GM12878 (cell line): Measurements from ENCODE around the gene SSR3. TPM values are rescaled to one million over a fixed set of nuclear protein-coding genes. Genes with fewer than 3 reads are reported as not detected.

Experiments used
- CBFB ChIP-seq: IDR thresholded peaks from 2 replicates; pipeline ENCODE4 v1.6.1; 2016; ENCODE audit warnings: antibody characterized with exemption, low read depth
- CHD1 ChIP-seq: IDR thresholded peaks from 2 replicates; pipeline ENCODE4 v1.6.1; 2012; ENCODE audit warnings: low read depth, low read length, improper control_type of control experiment
- CHD2 ChIP-seq: IDR thresholded peaks from 2 replicates; pipeline ENCODE4 v1.6.1; 2011; ENCODE audit warnings: low read depth, low read length, improper control_type of control experiment, borderline replicate concordance
- CHD4 ChIP-seq: fragments of 200-600 bp; sonication (generic); IDR thresholded peaks from 2 replicates; pipeline ENCODE4 v1.6.1; 2016; ENCODE audit warnings: mild to moderate bottlenecking
- CTCF ChIP-seq, 3 experiments: IDR thresholded peaks in 2 of 3; conservative IDR thresholded peaks in 1 of 3; 2 replicates each; pipeline ENCODE4 v1.5.1; 2011; ENCODE audit warnings: low read depth in 3 of 3, low read length in 3 of 3, mild to moderate bottlenecking in 3 of 3, control low read depth in 2 of 3, moderate library complexity in 2 of 3, inconsistent platforms in 1 of 3, mixed read lengths in 1 of 3; ENCODE audit not compliant: control insufficient read depth in 2 of 3, insufficient read depth in 1 of 3; ENCODE audit errors: extremely low read depth in 1 of 3
- E2F4 ChIP-seq: IDR thresholded peaks from 2 replicates; pipeline ENCODE4 v1.6.1; 2012; ENCODE audit warnings: low read depth, low read length, improper control_type of control experiment
- EZH2 ChIP-seq: IDR thresholded peaks from 2 replicates; pipeline ENCODE4 v1.6.1; 2012; ENCODE audit warnings: low read depth, mild to moderate bottlenecking, control low read depth, inconsistent platforms, low read length, borderline replicate concordance; ENCODE audit not compliant: control insufficient read depth
- FOXK2 ChIP-seq: fragments of 450-650 bp; IDR thresholded peaks from 2 replicates; pipeline ENCODE4 v1.6.1; 2017; ENCODE audit warnings: mild to moderate bottlenecking, moderate library complexity
- GATAD2B ChIP-seq: fragments of 450-650 bp; conservative IDR thresholded peaks from 2 replicates; pipeline ENCODE4 v1.6.1; 2017; ENCODE audit warnings: low read depth, mild to moderate bottlenecking, moderate library complexity
- HDGF ChIP-seq: fragments of 450-650 bp; IDR thresholded peaks from 2 replicates; pipeline ENCODE4 v1.6.1; 2016; ENCODE audit warnings: antibody characterized with exemption
- IKZF1 ChIP-seq: fragments of 450-650 bp; conservative IDR thresholded peaks from 2 replicates; pipeline ENCODE4 v1.6.1; 2017; ENCODE audit warnings: antibody characterized with exemption, mild to moderate bottlenecking
- JUNB ChIP-seq: IDR thresholded peaks from 2 replicates; pipeline ENCODE4 v1.6.1; 2016; ENCODE audit warnings: antibody characterized with exemption, mild to moderate bottlenecking
- MEF2A ChIP-seq: IDR thresholded peaks from 2 replicates; pipeline ENCODE4 v1.6.1; 2011; ENCODE audit warnings: low read depth, mild to moderate bottlenecking, low read length, moderate library complexity; ENCODE audit not compliant: insufficient read depth
- NR2C2 ChIP-seq: IDR thresholded peaks from 2 replicates; pipeline ENCODE4 v1.6.1; 2011; ENCODE audit warnings: borderline replicate concordance, low read depth; ENCODE audit not compliant: control insufficient read depth, insufficient read length
- RUNX3 ChIP-seq: IDR thresholded peaks from 2 replicates; pipeline ENCODE4 v1.6.1; 2012; ENCODE audit warnings: low read length, inconsistent platforms
- SMAD1 ChIP-seq: fragments of 450-650 bp; IDR thresholded peaks from 2 replicates; pipeline ENCODE4 v1.6.1; 2018; ENCODE audit warnings: mild to moderate bottlenecking, low read depth; ENCODE audit not compliant: partially characterized antibody
- SP1 ChIP-seq: IDR thresholded peaks from one replicate; pipeline ENCODE4 v1.6.1; 2011; ENCODE audit warnings: low read depth, low read length
- SRF ChIP-seq, 2 experiments: IDR thresholded peaks; 2 replicates each; pipeline ENCODE4 v1.6.1; 2011; ENCODE audit warnings: low read depth in 2 of 2, low read length in 2 of 2, mild to moderate bottlenecking in 1 of 2, moderate library complexity in 1 of 2
- STAT3 ChIP-seq: IDR thresholded peaks from 2 replicates; pipeline ENCODE4 v1.6.1; 2011; ENCODE audit warnings: low read depth, low read length, improper control_type of control experiment
- polyA plus RNA-seq, 11 experiments: library from polyadenylated mRNA; depleted of rRNA in 4 of 11; unstranded in 6 of 11; stranded (reverse) in 5 of 11; fragments of >200 nt; fragmentation: Nextera tagmentation in 4 of 11; fragmentation: Illumina TruSeq in 1 of 11; extraction: Ambion mirVana in 4 of 11; extraction: Trizol in 1 of 11; gene quantifications; 1 replicate in 1 of 11; 2 replicates in 10 of 11; pipeline versions ENCODE4 v1.2.1 to v1.2.3, GENCODE V29; 2011 to 2016; ENCODE audit warnings: inconsistent platforms in 2 of 11, missing spikeins in 2 of 11, low read depth in 1 of 11
- total RNA-seq, 4 experiments: library from RNA; depleted of rRNA in 3 of 4; stranded (reverse); fragments of >200 nt in 3 of 4; fragmentation: Illumina TruSeq in 1 of 4; extraction: Trizol in 1 of 4; gene quantifications; 2 replicates each; pipeline versions ENCODE4 v1.2.1 to v1.2.3, GENCODE V29; 2013 to 2021
- TF ChIP-seq, protein P1 (sequence below): IDR thresholded peaks from 2 replicates; pipeline ENCODE4 v1.6.1; 2011; ENCODE audit warnings: borderline replicate concordance, low read depth, mild to moderate bottlenecking, moderate library complexity, mixed read lengths, low read length; ENCODE audit not compliant: insufficient read depth; ENCODE audit errors: extremely low read length
- TF ChIP-seq, protein P2 (sequence below): fragments of 450-650 bp; IDR thresholded peaks from 2 replicates; pipeline ENCODE4 v1.6.1; 2017; ENCODE audit warnings: mild to moderate bottlenecking, moderate library complexity
- TF ChIP-seq, protein P3 (sequence below): fragments of 150-350 bp; IDR thresholded peaks from 2 replicates; pipeline ENCODE4 v1.6.1; 2014; ENCODE audit warnings: mild to moderate bottlenecking, low read depth, low read length

SSR3 gene
- total and polyA plus RNA-seq, 10 of the 15 experiments (the other 5 are each of a cell fraction or from before 2014, with no cell fraction given) = 133 to 345 (median 191) TPM

- TF ChIP-seq, protein P1, sequence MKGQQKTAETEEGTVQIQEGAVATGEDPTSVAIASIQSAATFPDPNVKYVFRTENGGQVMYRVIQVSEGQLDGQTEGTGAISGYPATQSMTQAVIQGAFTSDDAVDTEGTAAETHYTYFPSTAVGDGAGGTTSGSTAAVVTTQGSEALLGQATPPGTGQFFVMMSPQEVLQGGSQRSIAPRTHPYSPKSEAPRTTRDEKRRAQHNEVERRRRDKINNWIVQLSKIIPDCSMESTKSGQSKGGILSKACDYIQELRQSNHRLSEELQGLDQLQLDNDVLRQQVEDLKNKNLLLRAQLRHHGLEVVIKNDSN = no peak
- TF ChIP-seq NR2C2 (no peak), RUNX3 (peak; percentile 91), E2F4 (no peak), CHD4 (no peak), IKZF1 (peak; percentile 43; the same call in 1 of the 2 replicates), CHD2 (no peak), FOXK2 (no peak), CHD1 (no peak), SMAD1 (no peak), CBFB (peak; percentile 43; the same call in 1 of the 2 replicates), MEF2A (no peak), GATAD2B (0 out of 2 replicates have a peak, but pooled peaks have one; percentile 41), HDGF (no peak), JUNB (peak; percentile 51; the same call in 1 of the 2 replicates), CTCF (IDR thresholded peaks at IDR 0.05 in 2 of 3, conservative IDR thresholded peaks at IDR 0.05 in 1 of 3; ENCODE audit: control insufficient read depth in 2 of 3, extremely low read depth in 1 of 3, insufficient read depth in 1 of 3, low read depth in 3 of 3, low read length in 3 of 3) (no peak), STAT3 (no peak), SP1 (no peak), EZH2 (no peak), SRF (IDR thresholded peaks at IDR 0.05; ENCODE audit: low read depth in 2 of 2, low read length in 2 of 2) (no peak)
- TF ChIP-seq, protein P2, sequence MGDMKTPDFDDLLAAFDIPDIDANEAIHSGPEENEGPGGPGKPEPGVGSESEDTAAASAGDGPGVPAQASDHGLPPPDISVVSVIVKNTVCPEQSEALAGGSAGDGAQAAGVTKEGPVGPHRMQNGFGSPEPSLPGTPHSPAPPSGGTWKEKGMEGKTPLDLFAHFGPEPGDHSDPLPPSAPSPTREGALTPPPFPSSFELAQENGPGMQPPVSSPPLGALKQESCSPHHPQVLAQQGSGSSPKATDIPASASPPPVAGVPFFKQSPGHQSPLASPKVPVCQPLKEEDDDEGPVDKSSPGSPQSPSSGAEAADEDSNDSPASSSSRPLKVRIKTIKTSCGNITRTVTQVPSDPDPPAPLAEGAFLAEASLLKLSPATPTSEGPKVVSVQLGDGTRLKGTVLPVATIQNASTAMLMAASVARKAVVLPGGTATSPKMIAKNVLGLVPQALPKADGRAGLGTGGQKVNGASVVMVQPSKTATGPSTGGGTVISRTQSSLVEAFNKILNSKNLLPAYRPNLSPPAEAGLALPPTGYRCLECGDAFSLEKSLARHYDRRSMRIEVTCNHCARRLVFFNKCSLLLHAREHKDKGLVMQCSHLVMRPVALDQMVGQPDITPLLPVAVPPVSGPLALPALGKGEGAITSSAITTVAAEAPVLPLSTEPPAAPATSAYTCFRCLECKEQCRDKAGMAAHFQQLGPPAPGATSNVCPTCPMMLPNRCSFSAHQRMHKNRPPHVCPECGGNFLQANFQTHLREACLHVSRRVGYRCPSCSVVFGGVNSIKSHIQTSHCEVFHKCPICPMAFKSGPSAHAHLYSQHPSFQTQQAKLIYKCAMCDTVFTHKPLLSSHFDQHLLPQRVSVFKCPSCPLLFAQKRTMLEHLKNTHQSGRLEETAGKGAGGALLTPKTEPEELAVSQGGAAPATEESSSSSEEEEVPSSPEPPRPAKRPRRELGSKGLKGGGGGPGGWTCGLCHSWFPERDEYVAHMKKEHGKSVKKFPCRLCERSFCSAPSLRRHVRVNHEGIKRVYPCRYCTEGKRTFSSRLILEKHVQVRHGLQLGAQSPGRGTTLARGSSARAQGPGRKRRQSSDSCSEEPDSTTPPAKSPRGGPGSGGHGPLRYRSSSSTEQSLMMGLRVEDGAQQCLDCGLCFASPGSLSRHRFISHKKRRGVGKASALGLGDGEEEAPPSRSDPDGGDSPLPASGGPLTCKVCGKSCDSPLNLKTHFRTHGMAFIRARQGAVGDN = 0 out of 2 replicates have a peak, but pooled peaks have one; percentile 22
- TF ChIP-seq, protein P3, sequence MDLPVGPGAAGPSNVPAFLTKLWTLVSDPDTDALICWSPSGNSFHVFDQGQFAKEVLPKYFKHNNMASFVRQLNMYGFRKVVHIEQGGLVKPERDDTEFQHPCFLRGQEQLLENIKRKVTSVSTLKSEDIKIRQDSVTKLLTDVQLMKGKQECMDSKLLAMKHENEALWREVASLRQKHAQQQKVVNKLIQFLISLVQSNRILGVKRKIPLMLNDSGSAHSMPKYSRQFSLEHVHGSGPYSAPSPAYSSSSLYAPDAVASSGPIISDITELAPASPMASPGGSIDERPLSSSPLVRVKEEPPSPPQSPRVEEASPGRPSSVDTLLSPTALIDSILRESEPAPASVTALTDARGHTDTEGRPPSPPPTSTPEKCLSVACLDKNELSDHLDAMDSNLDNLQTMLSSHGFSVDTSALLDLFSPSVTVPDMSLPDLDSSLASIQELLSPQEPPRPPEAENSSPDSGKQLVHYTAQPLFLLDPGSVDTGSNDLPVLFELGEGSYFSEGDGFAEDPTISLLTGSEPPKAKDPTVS = no peak
Observed at GRCh38 chr3:156602424-156602823, 47.5 kb upstream of the SSR3 start (continued).
